Measurements from ENCODE around the gene HAUS1.
A peak's percentile ranks its signal among the peaks of the same experiment; 100 is the strongest.
"Not testable (repeated sequence)": the region's sequence is repeated elsewhere in the genome, so short reads cannot be mapped to it uniquely, and the experiment has no call there.

The HAUS1 gene

GRCh38 chr18:46080156-46080555 lies 24.0 kb upstream of the HAUS1 start:
- intact Hi-C loops (cut with DNase I), result no loop called here
- DNase-seq, result no peak

GRCh38 chr18:46084431-46084830 lies 19.8 kb upstream of the HAUS1 start:
- intact Hi-C loops (cut with DNase I), result no loop called here
- DNase-seq, result no peak

GRCh38 chr18:46088501-46088900 lies 15.7 kb upstream of the HAUS1 start:
- peak in 1 of 10 donors; percentile 52 for DNase-seq
- intact Hi-C loops (cut with DNase I), result not testable (repeated sequence)

- no peak for DNase-seq
- intact Hi-C loops (cut with DNase I), result loop anchor here (10.0 kb wide), 1 partner anchor 79 kb away; a partner anchor contains a TSS
Observed at GRCh38 chr18:46095532-46095931, 8.7 kb upstream of the HAUS1 start.

- intact Hi-C loops (cut with DNase I), result loop anchor here (10.0 kb wide), 1 partner anchor 78 kb away; a partner anchor contains a TSS
- DNase-seq, result no peak
Observed at GRCh38 chr18:46096651-46097300, 7.4 kb upstream of the HAUS1 start.

GRCh38 chr18:46097431-46097800 lies 6.8 kb upstream of the HAUS1 start:
- DNase-seq, result no peak
- intact Hi-C loops (cut with DNase I), result loop anchor here (10.0 kb wide), 1 partner anchor 77 kb away; a partner anchor contains a TSS

GRCh38 chr18:46097801-46098615 lies 6.2 kb upstream of the HAUS1 start, which contains the start of gene ATP5F1A:
Gene ATP5F1A, minus strand, starts transcription at chr18:46098296. Its CDS starts 65 bp downstream, at chr18:46098231.
- peak; percentile 87 to 98 (median 92) for DNase-seq
- intact Hi-C loops (cut with DNase I), result loop anchor here (10.0 kb wide), 1 partner anchor 77 kb away; a partner anchor contains a TSS

- intact Hi-C loops (cut with DNase I), result loop anchor here (10.0 kb wide), 1 partner anchor 76 kb away; a partner anchor contains a TSS
- DNase-seq, result no peak
Observed at GRCh38 chr18:46098616-46098933, 5.6 kb upstream of the HAUS1 start.

GRCh38 chr18:46099463-46099862 lies 4.7 kb upstream of the HAUS1 start:
- intact Hi-C loops (cut with DNase I), result loop anchor here (10.0 kb wide), 1 partner anchor 75 kb away; a partner anchor contains a TSS
- DNase-seq, result no peak

GRCh38 chr18:46109386-46109785 lies 5.2 kb downstream of the HAUS1 start:
- DNase-seq, result no peak
- intact Hi-C loops (cut with DNase I), result no loop called here

- intact Hi-C loops (cut with DNase I), result no loop called here
- no peak for DNase-seq
Observed at GRCh38 chr18:46110406-46110805, 6.2 kb downstream of the HAUS1 start.

- no peak for DNase-seq
- intact Hi-C loops (cut with DNase I), result no loop called here
Observed at GRCh38 chr18:46113751-46114150, 9.6 kb downstream of the HAUS1 start.

GRCh38 chr18:46126625-46127024 lies 22.4 kb downstream of the HAUS1 start:
- intact Hi-C loops (cut with DNase I); DNase-seq: not testable (repeated sequence)

- DNase-seq, result no peak
- intact Hi-C loops (cut with DNase I), result no loop called here
Observed at GRCh38 chr18:46130061-46130460, 25.9 kb downstream of the HAUS1 start.

GRCh38 chr18:46130549-46130948 lies 26.4 kb downstream of the HAUS1 start:
- DNase-seq; intact Hi-C loops (cut with DNase I): not testable (repeated sequence)

- no peak for DNase-seq
- intact Hi-C loops (cut with DNase I), result no loop called here
Observed at GRCh38 chr18:46133534-46133933, 29.3 kb downstream of the HAUS1 start.

GRCh38 chr18:46134920-46135675 lies 30.9 kb downstream of the HAUS1 start:
- intact Hi-C loops (cut with DNase I), result no loop called here
- peak in 2 of 10 donors; percentile 13 to 19 for DNase-seq

- intact Hi-C loops (cut with DNase I), result no loop called here
- peak in 1 of 10 donors; percentile 10 for DNase-seq
Observed at GRCh38 chr18:46140173-46140572, 36.0 kb downstream of the HAUS1 start.

- no peak for DNase-seq
- intact Hi-C loops (cut with DNase I), result no loop called here
Observed at GRCh38 chr18:46141199-46141598, 37.0 kb downstream of the HAUS1 start.

GRCh38 chr18:46148810-46149209 lies 44.6 kb downstream of the HAUS1 start:
- DNase-seq, result peak in 3 of 10 donors; percentile 22 to 31 (median 28)
- intact Hi-C loops (cut with DNase I), result loop anchor here (1.0 kb wide), 1 partner anchor 509 kb away; no protein-coding TSS in a partner anchor

- DNase-seq, result no peak
- intact Hi-C loops (cut with DNase I), result no loop called here
Observed at GRCh38 chr18:46152436-46152807, 48.2 kb downstream of the HAUS1 start.

All from posterior cingulate gyrus (tissue), 11 donors.